NCI-H2107 treated with DMSO at 0.1 percent for 48 hours (cell line): ENCODE data around the gene FBXO45.
"Not testable (repeated sequence)": the region's sequence is repeated elsewhere in the genome, so short reads cannot be mapped to it uniquely, and the experiment has no call there.

Source experiments
- DNase-seq: peaks from one replicate; lab custom pipeline; 2025; ENCODE audit not compliant: unreplicated experiment; lab: John Stamatoyannopoulos, UW

Gene FBXO45, protein sequence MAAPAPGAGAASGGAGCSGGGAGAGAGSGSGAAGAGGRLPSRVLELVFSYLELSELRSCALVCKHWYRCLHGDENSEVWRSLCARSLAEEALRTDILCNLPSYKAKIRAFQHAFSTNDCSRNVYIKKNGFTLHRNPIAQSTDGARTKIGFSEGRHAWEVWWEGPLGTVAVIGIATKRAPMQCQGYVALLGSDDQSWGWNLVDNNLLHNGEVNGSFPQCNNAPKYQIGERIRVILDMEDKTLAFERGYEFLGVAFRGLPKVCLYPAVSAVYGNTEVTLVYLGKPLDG

DNA sequence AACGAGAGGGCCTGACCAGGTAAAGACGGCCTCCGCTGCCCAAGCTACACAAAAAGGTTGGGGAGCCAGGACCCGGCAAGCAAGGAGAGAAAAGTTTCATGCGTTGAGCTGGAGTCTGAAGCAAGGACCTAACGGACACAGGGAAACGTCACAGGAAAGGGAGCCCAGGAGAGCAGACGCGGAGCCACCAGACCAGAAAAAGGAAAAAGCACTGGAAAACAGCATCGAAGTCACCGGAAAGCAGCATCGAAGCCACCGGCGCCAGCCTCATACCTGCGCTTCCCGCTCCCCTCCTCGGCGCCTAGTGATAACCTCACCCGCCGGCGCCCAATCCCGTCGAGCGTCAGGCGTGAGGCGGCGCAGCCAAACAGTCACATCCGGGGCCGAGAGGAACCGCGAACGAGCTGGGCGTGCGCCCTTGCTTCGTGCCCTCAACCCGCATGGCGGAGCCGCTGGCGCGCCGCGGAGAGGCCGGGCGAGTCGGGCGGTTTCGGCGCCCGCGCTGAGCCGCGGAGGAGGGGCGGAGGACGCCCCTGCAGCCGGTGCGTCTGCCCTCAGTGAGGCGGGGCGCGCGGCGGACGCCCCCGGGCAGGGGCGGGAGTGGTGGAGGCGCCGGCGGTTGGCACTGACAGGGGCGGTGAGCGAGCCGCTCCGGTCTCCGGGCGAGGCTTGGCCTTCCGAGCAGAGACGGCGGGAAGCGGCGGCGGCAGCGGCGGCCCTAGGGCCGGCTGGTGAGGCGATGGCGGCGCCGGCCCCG, at the start of gene FBXO45, which contains the start of gene WDR53:
TSS of gene FBXO45 (plus strand) at position 415 of the 757 bp plus-strand sequence. CDS start at position 740, 325 bp downstream.
TSS of gene WDR53 (minus strand) at position 309 of the 757 bp plus-strand sequence. CDS start 7,079 bp downstream, outside the sequence.
- DNase-seq: peak; percentile 98

DNA sequence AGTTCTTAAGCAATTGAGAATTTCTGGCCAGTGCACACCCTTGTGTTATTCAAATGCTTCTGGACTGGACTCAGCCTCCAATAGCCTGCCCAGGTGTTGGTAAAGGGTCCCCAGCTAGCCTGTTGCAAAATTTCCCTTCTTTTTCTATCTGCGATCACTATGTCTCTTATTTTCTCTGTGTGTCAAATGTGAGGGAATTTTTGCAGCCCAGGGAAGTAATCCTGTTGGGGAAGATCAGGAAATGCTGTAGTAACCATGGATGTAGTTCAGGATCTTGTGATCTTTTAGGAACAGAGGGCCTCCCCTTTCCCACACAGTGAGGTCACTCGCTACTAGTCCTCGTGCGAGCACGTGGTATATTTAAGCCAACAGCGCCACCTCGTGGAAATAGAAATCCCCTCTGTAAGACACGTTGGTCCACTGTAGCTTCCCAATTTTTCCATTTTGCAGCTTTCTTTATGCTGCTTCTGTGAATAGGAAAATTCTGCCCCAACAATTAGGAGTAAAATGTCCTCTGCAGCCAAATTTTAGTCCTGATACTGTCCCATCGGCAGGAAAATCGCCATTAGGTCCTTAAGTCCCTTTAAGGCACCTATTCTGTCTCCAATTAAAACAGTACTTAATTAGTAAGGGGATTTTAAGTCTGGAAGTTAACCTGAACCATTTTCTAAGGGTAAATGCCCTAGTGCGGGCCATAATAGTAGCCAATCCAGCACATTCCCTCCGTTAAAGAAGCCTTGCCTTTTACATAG, 49.3 kb upstream of the FBXO45 start:
- peak; percentile 28 for DNase-seq

DNA sequence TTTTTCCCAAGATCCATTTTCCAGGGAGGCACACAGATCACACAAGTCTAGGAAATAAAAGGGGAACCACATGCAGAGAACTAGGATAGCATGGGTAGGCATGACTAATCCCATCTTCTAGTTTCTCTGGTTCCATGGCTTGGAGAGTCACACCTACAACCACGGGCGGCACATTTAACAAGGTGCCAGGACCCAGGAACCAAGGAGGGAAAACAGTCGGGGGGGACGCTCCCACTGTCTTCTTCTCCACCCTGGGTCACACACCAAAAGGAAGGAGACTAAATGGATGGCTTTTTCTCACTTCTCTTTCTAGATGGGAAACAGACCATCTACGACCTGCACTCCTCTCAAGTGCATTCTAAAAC, 48.8 kb upstream of the FBXO45 start:
- no peak for DNase-seq

DNA sequence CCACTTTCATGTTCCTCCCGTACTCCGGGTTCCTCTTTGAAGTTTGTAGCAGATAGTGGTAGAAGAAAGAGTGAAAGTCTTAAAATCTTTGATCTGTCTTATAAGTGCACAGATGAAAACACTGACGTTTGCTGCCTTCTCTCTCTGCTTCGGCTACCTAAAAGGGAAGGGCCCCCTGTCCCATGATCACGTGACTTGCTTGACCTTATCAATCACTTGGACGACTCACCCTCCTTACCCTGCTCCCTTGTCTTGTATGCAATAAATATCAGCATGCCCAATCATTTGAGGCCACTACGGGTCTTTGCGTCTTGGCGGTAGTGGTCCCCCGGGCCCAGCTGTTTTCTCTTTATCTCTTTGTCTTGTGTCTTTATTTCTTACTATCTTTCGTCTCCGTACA, 47.2 kb upstream of the FBXO45 start:
- not testable (repeated sequence) for DNase-seq

DNA sequence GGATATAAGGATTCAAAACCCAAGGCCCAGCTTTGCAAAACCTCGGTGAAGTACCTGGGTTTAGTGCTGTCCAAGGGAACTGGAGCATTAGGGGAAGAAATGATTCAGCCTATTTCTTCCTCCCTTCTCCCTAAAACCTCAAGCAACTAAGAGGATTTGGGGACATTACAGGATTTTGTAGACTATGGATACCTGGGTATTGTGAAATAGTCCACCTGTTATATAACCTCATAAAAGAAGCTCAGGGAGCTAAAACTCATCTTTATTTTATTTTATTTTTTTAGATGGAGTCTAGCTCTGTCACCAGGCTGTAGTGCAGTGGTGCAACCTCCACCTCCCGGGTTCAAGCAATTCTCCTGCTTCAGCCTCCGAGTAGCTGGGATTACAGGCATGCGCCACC, 44.6 kb upstream of the FBXO45 start:
- DNase-seq: no peak

DNA sequence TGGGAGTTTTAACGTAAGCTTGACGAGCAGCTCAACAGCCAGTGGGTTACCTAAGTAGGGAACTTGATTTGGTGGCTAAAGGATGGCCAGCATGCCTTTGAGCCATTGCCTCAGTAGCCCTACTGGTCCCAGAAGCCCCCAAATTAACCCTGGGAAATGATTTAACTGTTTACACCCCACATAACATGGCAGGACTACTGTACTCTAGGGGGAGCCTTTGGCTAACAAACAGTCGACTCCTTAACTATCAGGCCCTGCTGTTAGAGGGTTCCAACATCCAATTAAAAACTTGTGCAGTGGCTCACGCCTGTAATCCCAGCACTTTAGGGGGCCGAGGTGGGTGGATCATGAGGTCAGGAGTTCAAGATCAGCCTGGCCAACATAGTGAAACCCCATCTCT, 43.9 kb upstream of the FBXO45 start:
- DNase-seq: no peak

DNA sequence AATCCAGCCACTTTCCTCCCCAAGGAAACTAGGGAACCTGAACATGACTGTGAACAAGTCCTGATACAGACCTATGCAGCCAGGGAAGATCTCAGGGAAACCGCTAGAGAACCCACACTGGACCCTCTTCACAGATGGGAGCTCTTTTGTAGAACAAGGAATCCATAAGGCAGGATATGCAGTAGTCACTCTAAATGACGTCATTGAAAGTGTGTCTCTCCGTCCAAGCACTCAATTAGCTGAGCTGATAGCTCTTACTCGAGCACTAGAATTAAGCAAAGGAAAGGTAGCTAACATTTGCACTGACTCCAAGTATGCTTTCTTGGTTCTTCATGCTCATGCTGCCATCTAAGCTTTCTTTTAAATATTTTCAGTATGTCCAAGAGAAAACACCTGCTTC, 43.3 kb upstream of the FBXO45 start:
- no peak for DNase-seq

DNA sequence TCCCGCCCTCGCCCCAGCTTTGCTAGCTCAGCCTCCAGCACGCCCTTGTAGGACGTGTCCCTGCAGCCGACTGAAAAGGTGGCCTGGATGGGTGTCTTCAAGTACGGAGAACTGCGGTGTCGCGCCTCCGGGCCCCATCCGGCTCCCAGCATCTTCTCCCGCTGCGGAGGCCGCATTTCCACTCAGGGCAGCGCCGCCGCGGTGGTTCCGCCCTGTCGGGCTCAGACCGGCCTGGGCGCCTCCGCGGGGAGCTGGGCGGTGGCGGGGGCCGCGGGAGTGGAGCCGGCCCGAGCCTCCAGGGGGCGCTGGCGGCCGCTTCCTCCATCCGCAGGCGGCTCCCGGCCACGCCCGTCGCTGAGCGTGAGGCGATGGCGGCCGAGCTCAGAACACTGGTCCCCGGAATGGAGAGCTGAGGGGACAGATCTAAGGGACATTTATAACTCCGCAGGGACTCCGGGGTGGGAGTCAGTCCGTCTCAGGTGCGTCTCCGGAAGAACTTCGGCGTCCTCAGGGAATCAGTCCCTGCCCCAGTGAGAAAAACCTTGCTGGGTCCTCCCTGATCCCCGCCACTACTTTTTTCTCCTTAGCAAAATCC, 39.7 kb upstream of the FBXO45 start:
- DNase-seq: no peak

DNA sequence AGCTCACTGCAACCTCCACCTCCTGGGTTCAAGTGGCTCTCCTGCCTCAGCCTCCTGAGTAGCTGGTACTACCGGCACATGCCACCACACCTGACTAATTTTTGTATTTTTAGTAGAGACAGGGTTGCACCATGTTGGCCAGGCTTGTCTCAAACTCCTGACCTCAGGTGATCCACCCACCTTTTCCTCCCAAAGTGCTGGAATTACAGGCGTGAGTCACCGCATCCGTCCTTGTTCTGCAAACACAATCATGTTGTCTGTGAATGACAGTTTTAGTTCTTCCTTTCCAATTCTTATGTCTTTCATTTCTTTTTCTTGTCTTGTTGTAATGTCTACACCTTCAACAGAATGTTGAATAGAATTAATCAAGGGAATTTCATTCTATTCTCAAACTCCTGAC, 37.0 kb upstream of the FBXO45 start:
- no peak for DNase-seq

DNA sequence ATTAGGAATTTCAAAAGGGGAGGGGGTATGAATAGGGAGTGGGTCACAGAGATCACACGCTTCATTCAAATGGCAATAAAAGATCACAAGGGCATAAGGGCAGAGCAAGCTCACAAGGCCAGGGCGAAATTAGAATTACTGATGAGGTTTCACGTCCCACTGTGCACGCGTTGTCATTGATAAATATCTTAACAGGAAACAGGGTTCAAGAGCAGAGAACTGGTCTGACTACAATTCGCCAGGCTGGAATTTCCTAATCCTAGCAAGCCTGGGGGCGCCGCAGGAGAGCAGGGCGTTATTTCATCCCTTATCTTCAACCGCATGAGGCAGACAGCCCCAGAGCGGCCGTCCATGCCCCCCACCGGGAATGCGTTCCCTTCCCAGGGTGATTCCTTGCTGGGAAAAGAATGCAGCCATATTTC, 35.2 kb upstream of the FBXO45 start:
- no peak for DNase-seq

DNA sequence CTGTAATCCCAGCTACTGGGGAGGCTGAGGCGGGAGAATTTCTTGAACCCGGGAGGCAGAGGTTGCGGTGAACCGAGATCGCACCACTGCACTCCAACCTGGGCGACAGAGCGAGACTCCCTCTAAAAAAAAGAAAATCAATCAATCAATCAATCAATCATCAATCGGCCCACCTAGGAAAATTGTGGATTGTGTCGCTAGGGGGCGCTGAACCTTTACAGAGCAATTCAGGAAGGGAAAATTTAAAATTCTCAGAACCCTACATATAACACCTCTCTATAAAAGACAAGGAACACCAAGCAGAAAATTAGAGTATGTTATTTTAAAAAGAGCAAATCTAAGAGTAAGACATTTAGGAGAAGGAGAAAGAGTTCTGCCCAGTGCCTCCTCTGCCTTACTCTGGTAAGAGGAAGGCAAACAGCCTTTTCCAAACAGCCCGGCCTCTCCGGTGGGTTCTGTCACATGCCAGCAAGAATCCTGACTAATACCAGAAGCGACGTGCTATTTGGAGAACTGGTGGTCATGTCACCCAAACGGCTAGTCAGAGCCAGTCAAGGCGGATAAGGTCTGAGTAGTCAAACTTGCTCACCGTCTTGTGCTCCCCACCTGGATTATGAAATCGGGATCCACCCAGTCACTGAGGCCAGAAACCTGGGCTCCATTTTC, 31.0 kb upstream of the FBXO45 start:
- DNase-seq: no peak

DNA sequence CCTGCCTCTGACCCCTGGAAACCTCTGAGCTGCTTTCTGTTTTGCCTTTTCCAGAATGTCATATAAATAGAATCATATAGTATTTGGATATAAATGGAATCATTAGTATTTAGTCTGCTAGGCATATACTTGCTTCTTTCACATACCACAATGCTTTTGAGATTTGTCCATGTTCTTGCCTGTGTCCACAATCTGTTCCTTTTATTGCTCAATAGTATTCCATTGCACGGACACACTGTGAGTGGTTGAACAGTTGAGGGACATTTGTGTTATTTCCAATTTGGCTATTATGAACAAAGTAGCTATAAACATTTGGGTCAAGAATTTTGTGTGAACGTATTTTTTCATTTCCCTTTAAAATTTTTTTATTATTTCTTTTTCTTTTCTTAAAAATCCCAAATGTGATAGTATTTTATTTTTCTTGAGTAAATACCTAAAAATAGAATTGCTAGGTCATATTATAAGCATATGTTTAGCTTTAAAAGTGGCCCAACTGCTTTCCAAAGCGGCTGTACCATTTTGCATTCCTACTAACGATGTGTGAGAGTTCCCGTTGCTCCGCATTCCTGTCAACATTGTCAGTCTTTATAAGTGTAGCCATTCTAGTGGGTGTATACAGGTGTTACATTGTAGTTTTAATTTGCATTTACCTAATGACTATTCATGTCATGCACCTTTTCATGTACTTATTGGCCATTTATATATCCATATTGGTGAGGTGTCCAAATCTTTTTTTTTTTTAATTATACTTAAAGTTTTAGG, 26.6 kb upstream of the FBXO45 start:
- no peak for DNase-seq

DNA sequence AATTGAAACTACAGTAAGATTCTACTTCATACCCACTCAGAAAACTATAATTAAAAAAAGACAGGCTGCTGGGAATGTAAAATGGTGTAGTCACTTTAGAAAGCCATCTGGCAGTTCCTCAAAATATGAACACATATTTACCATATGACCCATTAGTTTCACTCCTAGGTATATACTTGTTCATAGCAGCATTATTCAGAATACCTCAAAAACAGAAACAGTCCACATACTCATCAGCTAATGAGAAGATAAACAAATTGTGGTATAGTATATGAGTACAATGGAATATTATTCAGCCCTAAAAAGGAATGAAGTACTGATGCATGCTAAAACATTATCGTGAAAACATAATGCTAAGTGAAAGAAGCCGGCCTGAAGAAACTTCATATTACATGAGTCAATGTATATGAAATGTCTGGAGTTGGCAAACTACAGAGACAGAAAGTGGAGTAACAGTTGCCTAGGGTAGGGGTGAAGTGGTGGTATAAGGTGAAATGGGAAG, 23.9 kb upstream of the FBXO45 start:
- no peak for DNase-seq

DNA sequence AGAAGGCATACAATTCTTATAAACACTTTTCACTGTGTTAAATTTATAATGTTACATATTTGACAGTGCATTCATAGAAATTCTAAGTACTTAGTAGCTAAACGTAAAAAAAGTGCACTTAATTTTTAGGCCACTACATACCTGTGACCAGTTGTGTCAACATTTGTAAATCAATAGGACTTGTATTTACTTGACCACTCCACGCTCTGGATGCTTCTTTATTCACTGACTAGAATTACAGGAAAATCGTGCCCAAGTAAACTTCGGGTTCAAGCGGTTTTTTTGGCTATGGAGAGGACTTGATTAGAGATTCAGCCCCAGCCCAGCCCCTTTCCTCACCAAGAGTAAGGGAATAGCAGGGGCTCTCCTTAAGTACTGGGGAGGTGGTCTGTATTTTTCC, 21.9 kb upstream of the FBXO45 start:
- DNase-seq: no peak

DNA sequence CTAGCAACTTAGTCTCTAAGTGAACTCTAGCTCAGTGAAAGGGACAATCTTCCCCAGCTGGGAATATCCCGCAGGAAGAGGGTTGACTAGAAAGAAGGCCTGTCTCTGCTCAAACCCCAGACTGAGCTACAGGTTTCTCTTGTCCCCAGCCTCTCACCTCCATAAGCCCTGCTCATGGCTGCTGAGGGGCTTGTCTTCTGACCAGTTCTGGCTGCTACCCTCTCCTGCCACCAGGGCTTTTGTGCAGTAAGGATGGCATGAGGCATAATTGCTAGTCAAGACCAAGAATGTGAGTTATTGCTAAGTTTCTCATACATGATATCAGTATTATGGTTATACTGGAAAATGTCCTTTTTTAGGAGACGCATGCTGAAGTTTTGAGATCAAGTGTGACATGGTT, 21.4 kb upstream of the FBXO45 start:
- no peak for DNase-seq

DNA sequence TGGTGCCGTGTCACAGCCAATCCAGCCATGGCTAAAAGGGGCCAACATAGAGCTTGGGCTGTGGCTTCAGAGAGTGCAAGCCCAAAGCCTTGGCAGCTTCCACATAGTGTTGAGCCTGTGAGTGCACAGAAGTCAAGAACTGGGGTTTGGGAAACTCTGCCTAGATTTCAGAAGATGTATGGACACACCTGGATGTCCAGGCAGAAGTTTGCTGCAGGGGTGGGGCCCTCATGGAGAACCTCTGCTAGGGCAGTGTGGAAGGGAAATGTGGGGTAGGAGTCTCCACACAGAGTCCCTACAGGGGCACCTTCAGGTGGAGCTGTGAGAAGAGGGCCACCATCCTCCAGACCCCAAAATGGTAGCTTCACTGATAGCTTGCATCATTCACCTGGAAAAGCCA, 19.1 kb upstream of the FBXO45 start:
- DNase-seq: not testable (repeated sequence)

DNA sequence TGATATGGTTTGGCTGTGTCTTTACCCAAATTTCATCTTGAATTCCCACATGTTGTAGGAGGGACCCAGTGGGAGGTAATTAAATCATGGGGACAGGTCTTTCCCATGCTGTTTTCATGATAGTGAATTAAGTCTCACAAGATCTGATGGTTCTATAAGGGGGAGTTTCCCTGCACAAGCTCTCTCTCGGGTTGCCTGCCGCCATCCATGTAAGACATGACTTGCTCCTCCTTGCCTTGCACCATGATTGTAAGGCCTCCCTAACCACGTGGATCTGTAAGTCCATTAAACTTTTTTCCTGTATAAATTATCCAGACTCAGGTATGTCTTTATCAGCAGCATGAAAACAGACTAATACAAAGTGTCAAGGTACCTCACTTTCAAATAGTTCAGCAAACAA, 18.3 kb upstream of the FBXO45 start:
- not testable (repeated sequence) for DNase-seq

DNA sequence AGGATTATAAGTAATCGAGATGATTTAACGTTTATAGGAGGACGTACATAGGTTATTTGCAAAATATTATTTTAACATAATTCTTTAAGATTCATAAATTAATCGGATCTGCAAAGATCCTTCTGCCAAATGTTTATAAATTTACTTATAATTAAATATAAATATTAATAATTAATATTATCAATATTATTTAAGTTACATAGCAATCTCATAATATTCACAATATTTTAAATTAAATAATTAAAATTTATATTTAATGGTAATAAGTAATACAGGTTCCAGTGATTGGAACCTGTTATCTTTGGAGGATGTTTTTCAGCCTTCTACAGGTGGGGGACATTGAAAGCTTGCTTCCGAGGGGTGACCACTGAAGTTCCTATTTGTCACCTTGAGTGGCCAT, 16.2 kb upstream of the FBXO45 start:
- DNase-seq: no peak

DNA sequence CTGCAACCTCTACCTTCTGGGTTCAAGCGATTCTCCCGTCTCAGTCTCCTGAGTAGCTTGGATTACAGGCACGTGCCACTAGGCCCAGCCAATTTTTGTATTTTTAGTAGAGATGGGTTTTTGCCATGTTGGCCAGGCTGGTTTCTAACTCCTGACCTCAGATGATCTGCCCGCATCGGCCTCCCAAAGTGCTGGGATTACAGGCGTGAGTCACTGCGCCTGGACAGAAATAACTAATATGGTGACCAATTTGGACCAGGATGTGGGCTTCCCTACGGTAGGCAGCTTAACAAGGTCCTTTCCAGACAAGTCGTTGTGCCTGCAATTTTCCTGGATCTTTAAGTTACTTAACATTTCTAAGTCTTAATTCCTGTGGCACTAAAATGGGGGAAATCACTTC, 14.9 kb upstream of the FBXO45 start:
- no peak for DNase-seq

DNA sequence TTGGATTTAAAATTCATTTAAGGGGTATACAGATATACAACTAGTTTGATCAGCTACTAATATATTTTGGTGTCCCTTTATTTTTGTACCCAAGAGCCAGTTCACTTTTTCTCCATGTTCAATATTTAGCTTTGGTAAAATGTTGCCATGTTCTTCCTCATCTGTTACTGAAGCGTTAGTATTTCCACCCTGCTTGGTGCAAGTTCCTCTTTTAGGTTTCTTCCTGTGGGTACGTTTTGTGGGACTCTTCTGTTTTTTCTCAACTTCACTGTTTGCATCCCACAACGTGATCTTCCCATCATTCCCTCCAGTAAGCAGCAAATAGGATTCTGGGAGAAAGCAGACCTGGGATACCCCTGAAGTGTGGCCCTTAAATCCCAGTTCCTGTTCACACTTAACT, 14.3 kb upstream of the FBXO45 start:
- DNase-seq: no peak
